SKM-1 (cell line): Measurements from ENCODE around the gene CTPS2.

ENCODE experiments used
- DNase-seq: peaks from one replicate; lab custom pipeline; 2025; ENCODE audit not compliant: unreplicated experiment; lab: John Stamatoyannopoulos, UW

Gene CTPS2

GRCh38 chrX:16714504-16714903 lies 2.0 kb upstream of the CTPS2 start:
- DNase-seq: no peak

DNA sequence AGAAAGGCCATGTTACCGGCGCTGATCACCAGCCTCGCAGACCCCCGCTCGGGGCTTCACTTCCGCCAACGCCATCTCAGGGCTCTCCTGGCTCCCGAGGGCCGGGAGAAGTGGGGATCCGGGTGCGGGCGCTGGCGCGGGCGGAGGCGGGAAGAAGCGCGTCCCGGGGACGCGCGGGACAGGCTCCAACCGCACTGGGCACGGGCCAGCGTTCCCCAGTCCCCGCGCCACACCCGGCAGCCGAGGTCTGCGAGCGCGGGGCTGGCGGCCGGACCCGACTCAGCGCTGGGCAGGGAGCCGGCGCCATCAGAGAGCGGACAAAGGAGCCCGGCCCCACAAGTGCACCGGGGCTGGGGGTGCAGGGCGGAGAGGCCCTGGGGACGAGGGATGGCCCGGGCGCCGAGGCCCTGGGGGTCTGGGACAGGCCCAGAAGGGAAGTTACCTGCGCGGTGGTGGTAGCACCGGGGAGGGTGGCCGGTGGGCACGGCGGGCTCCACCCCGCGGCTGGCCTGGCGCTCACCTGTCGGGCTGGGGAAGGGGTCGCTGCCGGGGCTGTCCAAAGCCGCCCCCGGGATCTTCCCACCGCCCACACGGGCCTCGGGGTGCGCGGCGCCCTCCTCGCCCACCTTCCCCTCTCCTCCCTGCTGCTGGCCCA lies 449 bp downstream of the CTPS2 start:
- no peak for DNase-seq

DNA sequence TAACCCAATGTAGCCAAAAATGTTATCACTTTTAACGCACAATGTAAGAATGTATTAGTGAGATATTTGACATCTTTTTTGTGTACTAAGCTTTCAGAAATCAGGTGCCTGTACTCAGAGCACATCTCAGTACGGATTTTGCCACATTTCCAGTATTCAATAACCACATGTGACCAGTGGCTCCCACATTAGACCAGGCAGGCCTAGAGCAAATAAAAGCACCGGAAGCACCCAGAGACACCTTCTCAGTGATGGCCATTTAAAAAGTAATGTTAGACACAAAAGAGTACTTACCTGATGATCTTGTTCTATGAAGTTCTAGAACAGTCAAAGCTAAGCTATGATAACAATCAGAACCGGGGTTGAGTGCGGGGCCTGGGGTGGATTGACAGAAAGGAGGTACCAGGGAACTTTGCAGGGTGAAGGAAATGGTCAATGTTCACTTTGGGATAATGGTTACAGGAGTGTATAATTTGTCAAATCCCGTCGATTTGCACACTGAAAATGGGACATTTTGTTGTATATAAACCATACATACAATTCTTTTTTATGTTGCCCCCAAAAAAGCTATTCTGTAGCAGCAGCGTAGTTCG lies 1.2 kb downstream of the CTPS2 start:
- no peak for DNase-seq

DNA sequence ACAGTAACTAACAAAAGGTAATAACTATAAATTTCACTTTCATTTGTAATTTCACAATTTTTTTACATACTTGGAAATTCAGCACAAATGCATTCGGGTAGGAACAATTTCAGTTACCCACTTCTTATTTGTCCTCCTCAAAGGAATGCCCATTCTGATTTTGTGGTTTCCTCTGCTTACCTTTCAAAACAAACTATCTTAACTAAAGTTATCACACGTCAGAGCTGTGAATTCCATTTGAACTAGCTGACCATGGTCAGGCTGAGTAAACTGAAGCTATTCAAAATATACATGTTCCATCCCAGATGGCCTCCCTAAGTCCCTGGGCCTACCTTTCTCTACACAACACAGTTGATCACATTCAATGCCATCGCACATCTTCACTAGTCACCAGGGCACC lies 4.5 kb downstream of the CTPS2 start:
- no peak for DNase-seq

- no peak for DNase-seq
These were observed 7.1 kb downstream of the CTPS2 start for GRCh38 chrX:16705370-16705769.

GRCh38 chrX:16702700-16703599 lies 9.5 kb downstream of the CTPS2 start:
- no peak for DNase-seq

GRCh38 chrX:16700734-16701133 lies 11.7 kb downstream of the CTPS2 start:
- DNase-seq: no peak

DNA sequence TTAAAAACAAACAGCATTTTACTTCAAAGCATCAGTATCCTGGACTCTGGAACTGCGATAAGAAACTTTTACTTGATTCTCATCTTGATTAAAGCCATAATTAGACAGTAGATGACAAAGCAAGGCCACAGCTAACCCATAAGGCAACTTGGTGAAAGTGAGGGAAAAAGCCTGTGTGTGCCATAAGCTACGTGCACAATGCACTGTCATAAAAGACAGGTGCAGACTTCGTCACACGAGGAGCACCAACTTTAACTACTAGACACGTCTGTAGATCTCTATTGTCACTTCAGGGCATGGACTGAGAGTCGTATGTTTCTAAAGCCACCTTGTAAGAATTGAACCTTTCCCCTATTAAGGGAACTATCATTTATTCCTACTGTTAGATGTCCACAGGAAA lies 13.1 kb downstream of the CTPS2 start:
- no peak for DNase-seq

DNA sequence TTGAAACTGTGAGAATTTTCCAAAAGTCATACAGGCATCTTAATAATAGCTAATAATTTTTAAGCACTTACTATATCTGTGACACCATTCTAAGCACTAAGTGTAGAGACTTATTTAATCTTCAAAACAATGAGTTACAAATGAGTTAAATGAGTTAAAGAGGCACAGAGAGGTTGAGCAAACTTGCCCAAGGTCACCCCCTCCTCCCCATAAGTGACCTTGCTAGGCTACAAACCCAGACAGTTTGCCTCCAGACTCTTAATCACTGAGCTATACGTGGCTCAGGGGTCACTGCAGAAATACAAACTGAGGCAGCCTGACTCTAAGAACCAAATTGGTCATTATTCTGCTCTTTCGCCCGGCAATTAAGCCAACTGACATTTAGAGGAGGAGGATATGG lies 15.5 kb downstream of the CTPS2 start:
- DNase-seq: no peak

- no peak for DNase-seq
These were observed 17.3 kb downstream of the CTPS2 start for GRCh38 chrX:16695079-16695676.

GRCh38 chrX:16687514-16687913 lies 25.0 kb downstream of the CTPS2 start:
- no peak for DNase-seq

DNA sequence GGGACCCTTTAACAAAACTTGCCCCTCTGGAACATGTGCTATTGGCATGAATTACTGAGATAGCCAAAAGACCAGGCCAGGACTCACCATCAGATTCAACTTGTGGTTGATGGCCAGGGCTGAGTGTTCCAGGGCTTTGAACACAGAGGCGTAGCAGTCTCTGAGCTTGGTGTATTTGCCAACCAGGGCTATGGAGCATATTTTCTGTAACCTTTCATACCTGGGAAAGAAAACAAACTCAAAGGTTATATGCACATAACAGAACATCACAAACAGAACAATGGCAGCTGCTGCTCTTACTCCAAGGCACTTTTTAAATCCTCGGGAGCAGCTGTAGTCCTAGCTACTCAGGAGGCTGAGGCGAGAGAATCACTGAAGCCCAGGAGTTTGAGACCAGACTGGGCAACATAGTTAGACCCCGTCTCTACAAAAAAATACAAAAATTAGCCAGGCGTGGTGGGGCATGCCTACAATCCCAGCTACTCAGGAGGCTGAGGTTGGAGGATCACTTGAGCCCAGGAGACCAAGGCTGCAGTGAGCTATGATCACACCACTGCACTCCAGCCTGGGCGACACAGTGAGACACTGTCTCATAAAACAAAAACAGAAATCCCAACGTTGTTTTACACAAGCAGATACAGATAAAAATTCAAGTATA lies 29.3 kb downstream of the CTPS2 start:
- no peak for DNase-seq

DNA sequence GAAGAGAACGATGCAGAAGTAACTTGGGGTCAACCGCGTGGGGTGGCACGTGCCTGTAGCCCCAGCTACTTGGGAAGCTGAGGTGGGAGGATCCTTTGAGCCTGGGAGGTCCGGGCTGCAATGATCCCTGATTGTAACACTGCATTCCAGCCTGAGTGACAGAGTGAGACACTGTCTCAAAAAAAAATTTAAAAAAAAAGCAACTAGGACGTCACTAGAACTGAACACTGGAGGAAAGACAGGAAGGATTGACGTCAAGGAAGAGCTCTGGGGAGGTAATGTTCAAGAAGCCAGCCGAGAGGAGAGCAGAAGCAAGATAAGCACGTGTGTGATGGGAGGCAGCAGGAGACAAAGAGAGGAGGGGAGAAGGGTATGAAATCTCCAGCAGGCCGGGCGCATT lies 33.8 kb downstream of the CTPS2 start:
- DNase-seq: no peak

- no peak for DNase-seq
These were observed 41.5 kb downstream of the CTPS2 start for GRCh38 chrX:16671005-16671404.

DNA sequence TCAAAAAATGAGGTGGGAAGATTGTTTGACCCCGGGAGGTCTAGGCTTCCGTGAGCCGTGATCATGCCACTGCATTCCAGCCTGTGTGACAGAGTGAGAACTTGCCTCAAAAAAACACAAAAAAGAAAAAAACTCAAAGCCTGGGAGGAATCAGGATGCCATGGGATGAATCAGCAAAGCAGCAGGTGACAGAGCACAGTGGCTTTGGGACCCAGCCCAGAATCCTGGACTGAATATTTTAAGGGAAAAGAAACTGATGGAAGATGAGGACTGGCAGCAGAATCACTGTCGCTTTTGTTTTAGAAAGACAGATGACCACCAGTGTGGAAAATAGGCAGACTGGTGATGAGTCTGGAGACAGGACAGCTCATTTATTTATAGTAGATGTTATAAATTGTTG lies 45.9 kb downstream of the CTPS2 start:
- no peak for DNase-seq

GRCh38 chrX:16665089-16665488 lies 47.4 kb downstream of the CTPS2 start:
- no peak for DNase-seq

DNA sequence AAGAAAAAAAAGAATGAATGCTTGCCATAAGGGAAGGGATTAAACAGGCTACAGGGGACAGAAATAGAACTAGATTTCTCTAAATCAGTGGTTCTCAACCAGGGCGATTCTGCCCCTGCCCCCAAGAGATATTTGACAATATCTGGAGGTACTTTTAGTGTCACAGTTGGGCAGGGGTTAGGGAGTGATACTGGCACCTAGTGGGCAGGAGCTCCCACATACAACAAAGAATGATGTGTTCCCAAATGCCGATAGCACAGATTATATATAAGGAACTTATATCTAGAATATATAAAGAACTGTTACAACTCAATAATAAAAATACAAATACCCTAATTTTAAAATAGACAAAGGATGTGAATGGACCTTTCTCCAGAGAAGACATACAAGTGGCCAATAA lies 47.8 kb downstream of the CTPS2 start:
- DNase-seq: no peak

- DNase-seq: no peak
These were observed 48.4 kb downstream of the CTPS2 start for GRCh38 chrX:16664074-16664473.

- no peak for DNase-seq
These were observed 50.1 kb downstream of the CTPS2 start for GRCh38 chrX:16662402-16662801.

DNA sequence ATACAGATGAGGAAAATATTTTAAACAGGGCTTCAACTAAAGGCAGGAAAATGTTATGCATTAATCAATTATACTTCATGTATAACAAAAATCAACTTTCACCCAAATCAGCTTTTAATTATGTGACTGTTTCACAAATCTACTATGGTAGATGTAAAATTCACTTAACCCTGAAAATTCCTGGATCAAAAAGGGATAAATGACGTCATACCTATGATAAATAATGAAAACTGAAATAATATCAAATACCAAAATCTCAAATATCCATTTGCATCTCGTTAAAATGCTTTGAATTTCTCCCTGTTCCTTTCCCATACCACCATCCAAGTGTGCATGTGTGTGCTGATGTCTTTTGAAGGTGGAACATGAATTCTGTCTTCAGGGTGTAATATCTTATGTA lies 51.0 kb downstream of the CTPS2 start:
- DNase-seq: no peak

DNA sequence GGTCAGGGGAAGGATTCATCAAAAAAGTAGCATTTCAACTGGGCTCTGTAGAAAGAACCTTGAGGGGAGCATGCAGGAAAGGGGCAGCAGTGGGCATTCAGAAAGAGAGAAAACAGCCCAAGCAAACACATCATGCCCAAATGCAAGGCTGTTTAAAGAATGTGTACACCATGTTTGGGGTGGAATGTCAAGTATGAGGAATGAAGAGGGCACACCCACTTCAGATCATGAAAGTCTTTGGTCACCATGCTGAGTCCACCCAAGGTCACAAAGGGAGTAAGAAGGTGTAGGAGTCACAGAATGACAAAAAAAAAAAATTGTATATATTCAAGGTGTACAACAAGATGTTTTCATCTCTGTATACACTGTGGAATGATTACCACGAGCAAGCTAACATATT lies 53.1 kb downstream of the CTPS2 start:
- no peak for DNase-seq
